ENCODE results near the gene STAG1. TPM values are rescaled to one million over a fixed set of nuclear protein-coding genes. Genes with fewer than 3 reads are reported as not detected.

The STAG1 gene
- total and polyA plus RNA-seq, 9 of the 15 experiments (the other 6 are each of a cell fraction or from before 2014, with no cell fraction given): 2.7 to 17.7 (median 8.8) TPM

- TF ChIP-seq RERE (CRISPR knock-in tag; IDR thresholded peaks at IDR 0.05; ENCODE audit: borderline replicate concordance) (no peak), ATF7 (IDR thresholded peaks at IDR 0.05) (no peak), ZNF584 (CRISPR knock-in tag; IDR thresholded peaks at IDR 0.05; ENCODE audit: low read depth) (no peak)
Measured at GRCh38 chr3:136657526-136657925, 94.7 kb downstream of the STAG1 start (continued).

DNA sequence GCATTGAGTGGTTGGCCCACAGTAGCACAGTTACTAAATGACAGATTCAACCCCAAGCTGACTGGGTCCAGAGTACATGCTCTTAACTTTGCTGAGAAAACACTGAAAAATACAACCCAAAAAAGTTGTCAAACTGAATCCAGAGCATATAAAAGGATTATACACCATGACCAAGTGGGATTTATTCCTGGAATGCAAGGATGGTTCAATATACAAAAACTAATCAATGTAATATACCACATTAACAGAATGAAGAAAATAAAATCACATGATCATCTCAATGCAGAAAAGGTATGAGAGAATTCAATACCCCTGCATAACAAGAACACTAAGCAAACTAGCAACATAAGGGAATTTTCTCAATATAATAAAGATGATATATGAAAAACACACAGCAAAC lies 98.5 kb downstream of the STAG1 start:
- FAIRE-seq (no peak), DNase-seq (ENCODE audit: extremely low read depth in 1 of 4, low spot score in 3 of 4) (no peak), ATAC-seq (no peak)
- in situ Hi-C loops (cut with MboI): no loop called here
- no peaks in the 10 kb centered on the region for H3K36me3 ChIP-seq (ENCODE audit: control insufficient read depth, insufficient read depth, low read length)
- no peaks in the 10 kb centered on the region for H3K9me1 ChIP-seq (ENCODE audit: control insufficient read depth, insufficient read depth, low read length)
- no peak overlapping the region for H3K27ac ChIP-seq (ENCODE audit: extremely low read depth, low read depth, low read length)
- no peaks in the 10 kb centered on the region for H4K20me1 ChIP-seq (replicated peaks; ENCODE audit: control insufficient read depth, insufficient read depth, low read length)
- no peak overlapping the region for H3K4me2 ChIP-seq (ENCODE audit: insufficient read depth, low read length)
- no TSS peak for BruUV-seq (replicated peaks)
- H3K27me3 ChIP-seq (ENCODE audit: control insufficient read depth in 2 of 2, insufficient read depth in 2 of 2, low read length in 2 of 2): no peaks in the 10 kb centered on the region
- no peak overlapping the region for H3K9ac ChIP-seq (ENCODE audit: insufficient read depth in 1 of 2, low read depth in 2 of 2, low read length in 2 of 2)
- H3K79me2 ChIP-seq (ENCODE audit: control insufficient read depth, insufficient read depth, low read length): peaks cover 49% of the 10 kb centered on the region
- no peak overlapping the region for H2AFZ ChIP-seq (ENCODE audit: low read depth, low read length)
- intact Hi-C loops (cut with micrococcal nuclease): no loop called here
- H3K4me1 ChIP-seq (replicated peaks in 1 of 2; ENCODE audit: control insufficient read depth in 2 of 2, insufficient read depth in 2 of 2, low read length in 2 of 2): peaks cover 0 to 7% of the 10 kb centered on the region in 2 experiments; a peak in 3 of 5 replicates
- ChIA-PET CTCF (ENCODE audit: low intra/inter-chr PET ratio) (no interaction called here), POLR2A (no interaction called here)
- no peak overlapping the region for H3K4me3 ChIP-seq
- H3K9me3 ChIP-seq (replicated peaks; ENCODE audit: control insufficient read depth, insufficient read depth, low read depth, low read length): peaks cover 6% of the 10 kb centered on the region; the same call in 1 of the 2 replicates
- TF ChIP-seq JUN (IDR thresholded peaks at IDR 0.05; ENCODE audit: borderline replicate concordance, low read depth, low read length) (no peak), JUN (CRISPR knock-in tag; IDR thresholded peaks at IDR 0.05; ENCODE audit: borderline replicate concordance) (no peak), CBX3 (IDR thresholded peaks at IDR 0.05; ENCODE audit: borderline replicate concordance in 1 of 2, low read length in 2 of 2) (peak in 1 of 2 experiments; percentile 85; a peak in 2 of 3 replicates), ZNF165 (CRISPR knock-in tag; IDR thresholded peaks at IDR 0.05; ENCODE audit: borderline replicate concordance) (no peak), RBM25 (IDR thresholded peaks at IDR 0.05; ENCODE audit: low read depth, low read length, severe bottlenecking) (no peak), SOX6 (IDR thresholded peaks at IDR 0.05) (no peak), ZNF280A (IDR thresholded peaks at IDR 0.05; ENCODE audit: low read depth, partially characterized antibody) (peak; percentile 87), MAFG (tag; conservative IDR thresholded peaks at IDR 0.05) (no peak), MEF2A (IDR thresholded peaks at IDR 0.05; ENCODE audit: control insufficient read depth, low read depth, low read length) (no peak), RBM15 (IDR thresholded peaks at IDR 0.05; ENCODE audit: insufficient read depth, low read length) (no peak)

Data from K562 (cell line).